Body of pancreas (tissue), 4 donors: ENCODE measurements around the gene COTL1.

Experiments used
- POLR2A ChIP-seq, 3 donors: fragments of 450-650 bp; IDR thresholded peaks; one replicate each; pipeline ENCODE4 v1.6.1; 2016; ENCODE audit warnings: antibody characterized with exemption in 3 of 3, mild to moderate bottlenecking in 2 of 3
- TF ChIP-seq, protein P1 (sequence below), 7 experiments: fragments of 450-650 bp in 4 of 7; fragments of 200-600 bp in 3 of 7; sonication (generic) in 3 of 7; IDR thresholded peaks; one replicate each; pipeline ENCODE4 v1.5.1; 2016 to 2019; ENCODE audit warnings: antibody characterized with exemption in 7 of 7

DNA sequence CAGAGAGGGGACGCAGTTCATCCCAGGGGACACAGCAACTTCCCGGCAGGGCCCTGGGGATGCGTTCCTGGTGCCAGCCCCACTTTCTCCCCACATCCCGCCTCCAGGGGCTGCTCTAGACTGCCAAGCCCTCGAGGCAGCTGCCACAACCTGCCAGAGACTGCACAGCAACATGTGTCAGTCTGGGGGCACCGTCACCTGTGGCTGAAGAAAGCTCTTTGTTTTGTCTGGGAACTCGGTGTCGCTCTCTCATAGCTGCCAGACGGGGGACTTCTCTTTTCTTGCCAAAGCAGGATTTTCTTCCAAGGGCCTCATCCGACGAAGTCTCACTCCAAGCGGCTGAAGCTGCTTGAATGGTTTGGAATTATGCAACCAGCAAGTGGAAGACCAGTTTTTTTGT lies 43.7 kb downstream of the COTL1 start:
- TF ChIP-seq, protein P1, sequence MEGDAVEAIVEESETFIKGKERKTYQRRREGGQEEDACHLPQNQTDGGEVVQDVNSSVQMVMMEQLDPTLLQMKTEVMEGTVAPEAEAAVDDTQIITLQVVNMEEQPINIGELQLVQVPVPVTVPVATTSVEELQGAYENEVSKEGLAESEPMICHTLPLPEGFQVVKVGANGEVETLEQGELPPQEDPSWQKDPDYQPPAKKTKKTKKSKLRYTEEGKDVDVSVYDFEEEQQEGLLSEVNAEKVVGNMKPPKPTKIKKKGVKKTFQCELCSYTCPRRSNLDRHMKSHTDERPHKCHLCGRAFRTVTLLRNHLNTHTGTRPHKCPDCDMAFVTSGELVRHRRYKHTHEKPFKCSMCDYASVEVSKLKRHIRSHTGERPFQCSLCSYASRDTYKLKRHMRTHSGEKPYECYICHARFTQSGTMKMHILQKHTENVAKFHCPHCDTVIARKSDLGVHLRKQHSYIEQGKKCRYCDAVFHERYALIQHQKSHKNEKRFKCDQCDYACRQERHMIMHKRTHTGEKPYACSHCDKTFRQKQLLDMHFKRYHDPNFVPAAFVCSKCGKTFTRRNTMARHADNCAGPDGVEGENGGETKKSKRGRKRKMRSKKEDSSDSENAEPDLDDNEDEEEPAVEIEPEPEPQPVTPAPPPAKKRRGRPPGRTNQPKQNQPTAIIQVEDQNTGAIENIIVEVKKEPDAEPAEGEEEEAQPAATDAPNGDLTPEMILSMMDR (IDR thresholded peaks at IDR 0.05): no peak
- TF ChIP-seq POLR2A (IDR thresholded peaks at IDR 0.05): no peak
